Myocyte (in vitro differentiated cells): ENCODE data around the gene TARM1. TPM values are rescaled to one million over a fixed set of nuclear protein-coding genes. Genes with fewer than 3 reads are reported as not detected.

ENCODE experiments used
- DNase-seq: peaks from one replicate; pipeline ENCODE4 v3.0.0-alpha.2; 2012; ENCODE audit warnings: low read depth
- polyA plus RNA-seq: library from polyadenylated mRNA; unstranded; fragments of >200 nt; gene quantifications from one replicate; pipeline ENCODE4 v1.2.1, GENCODE V29; 2012; ENCODE audit warnings: missing spikeins
- total RNA-seq: library from RNA; depleted of rRNA; stranded (reverse); fragments of >200 nt; gene quantifications from 2 replicates; pipeline ENCODE4 v1.2.3, GENCODE V29; 2014

The TARM1 gene
- total RNA-seq, result not detected in 2 replicates
- not detected for polyA plus RNA-seq

DNA sequence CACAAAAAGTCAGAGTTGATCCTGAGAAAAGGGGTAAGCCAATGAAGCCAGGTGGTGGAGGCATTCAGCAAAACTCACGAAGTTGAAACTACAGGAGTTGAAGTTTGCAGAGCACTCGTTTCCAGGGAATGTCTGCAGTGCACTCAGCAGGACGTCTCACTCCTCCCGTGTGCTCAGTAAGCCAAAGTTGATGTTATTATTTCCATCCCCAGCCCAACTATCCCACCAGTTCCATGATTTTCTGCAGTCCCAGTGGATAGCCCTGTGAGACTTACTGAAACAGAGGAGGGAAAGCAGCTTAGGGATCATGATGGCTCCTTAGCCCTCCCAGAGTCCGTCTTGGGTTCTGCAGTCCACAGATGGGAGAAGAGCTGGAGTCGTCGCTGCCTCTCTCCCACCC is at the start of gene TARM1:
TSS of gene TARM1 (minus strand) at position 334 of the 400 bp plus-strand sequence. CDS start at position 309, 25 bp downstream.
- DNase-seq, result no peak

DNA sequence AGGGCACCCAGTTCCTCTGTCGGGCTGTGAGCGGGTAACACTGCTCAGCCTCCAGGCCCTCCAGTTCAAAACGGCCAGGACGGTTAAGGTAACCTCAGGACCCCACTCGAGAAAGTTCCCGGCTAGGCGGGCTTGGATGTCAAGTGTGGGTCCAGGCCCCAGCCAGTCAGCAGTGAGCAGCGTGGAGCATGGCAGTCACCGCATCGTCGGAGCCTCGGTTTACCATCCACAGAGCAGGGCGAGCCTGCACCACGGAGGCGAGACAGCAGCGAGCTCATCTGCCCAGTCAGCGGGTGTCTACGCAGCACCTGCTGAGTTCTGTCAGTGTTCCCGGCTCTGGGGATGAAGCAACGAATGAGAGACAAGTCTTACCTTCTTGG is 48.4 kb upstream of the TARM1 start:
- no peak for DNase-seq

DNA sequence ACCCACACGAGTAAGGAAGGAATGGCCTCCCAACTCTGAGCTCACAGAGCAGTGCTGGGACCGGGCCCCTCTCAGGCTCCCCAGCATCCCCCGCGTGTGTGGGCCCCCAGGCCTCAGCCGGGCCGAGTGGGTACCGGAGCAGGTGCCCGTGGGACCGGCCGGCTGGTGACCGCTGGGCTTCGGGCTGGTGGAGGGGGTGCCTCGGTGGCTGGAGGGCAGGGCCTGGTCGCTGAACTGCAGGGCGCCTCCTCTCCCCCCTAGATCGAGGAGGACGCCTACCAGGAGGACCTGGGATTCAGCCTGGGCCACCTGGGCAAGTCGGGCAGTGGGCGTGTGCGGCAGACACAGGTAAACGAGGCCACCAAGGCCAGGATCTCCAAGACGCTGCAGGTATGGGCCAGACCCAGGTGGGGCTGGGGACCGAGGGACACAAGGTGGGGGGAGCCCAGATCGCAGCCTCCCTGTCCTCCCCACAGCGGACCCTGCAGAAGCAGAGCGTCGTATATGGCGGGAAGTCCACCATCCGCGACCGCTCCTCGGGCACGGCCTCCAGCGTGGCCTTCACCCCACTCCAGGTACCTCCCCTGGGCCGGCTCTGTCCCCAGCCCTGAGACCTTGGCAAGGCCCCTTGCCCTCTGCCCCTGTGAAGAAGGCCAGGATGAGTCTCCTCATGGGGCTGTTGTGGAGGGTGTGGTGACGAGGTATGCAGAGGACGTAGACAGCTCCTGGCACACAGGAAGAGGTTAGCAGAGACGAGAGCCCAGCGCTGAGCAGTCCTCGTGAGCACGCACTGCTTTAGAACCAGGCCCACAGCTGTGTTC is 47.8 kb upstream of the TARM1 start:
- no peak for DNase-seq

DNA sequence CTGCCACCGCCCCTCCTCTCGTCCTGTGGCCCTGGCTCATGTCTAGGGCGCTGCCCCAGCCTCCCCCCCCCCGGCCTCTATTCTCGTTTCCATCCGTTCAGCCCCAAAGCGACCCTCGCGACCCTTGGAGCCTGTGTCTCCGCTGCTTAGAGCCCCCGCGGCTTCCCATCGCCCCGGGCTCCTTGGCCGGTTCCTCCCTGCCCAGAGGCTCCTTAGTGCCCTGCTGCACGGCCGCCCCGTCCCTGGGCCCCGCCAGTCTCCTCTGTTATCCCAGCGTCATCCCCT is 47.2 kb upstream of the TARM1 start:
- no peak for DNase-seq

DNA sequence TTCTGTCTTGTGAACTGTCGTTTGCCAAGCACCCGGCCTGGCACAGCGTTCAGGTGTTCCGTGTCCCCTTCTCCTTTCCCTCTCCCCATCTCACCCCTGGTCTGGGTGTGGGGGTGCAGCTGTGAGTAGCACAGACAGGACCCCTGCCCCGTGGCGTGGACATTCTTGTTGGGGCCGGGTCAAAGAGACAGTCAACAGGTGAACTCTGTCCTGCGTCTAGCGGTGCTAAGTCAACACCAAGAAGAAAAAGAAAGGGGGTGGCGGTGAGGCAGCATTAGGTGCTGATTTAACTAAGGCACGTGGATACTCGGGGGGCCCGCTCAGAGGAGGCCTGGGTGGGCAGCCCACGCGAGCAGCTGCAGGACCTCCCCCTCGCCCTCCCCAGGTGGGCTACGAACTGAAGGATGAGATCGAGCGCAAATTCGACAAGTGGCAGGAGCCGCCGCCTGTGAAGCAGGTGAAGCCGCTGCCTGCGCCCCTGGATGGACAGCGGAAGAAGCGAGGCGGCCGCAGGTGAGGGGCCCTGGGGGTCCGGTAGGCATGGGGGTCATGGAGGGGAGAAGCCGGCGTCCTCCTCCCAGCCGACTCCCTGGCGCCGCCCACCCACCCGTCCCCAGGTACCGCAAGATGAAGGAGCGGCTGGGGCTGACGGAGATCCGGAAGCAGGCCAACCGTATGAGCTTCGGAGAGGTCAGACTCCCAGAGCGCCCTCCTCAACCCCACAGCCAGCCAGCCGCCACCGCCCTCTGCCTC is 46.7 kb upstream of the TARM1 start:
- no peak for DNase-seq

DNA sequence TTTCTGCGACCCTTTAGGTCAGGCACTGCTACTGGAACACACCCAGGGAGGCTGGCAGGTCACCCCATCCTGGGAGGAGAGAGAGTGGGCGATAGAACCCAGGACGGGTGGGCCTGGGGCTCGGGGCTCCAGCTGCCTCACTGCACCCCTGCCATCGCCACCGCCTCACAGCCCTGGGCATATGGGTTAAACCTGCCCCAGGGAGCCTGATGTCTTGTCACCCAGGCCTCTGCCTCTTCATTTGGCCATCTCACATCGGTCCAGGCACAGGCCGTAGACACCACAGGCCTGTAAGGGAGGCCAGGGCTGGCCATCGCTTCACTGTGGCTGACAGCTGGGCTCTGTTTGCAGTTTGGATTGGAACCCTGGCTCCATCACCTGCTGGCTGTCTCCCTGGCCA is 44.5 kb upstream of the TARM1 start:
- no peak for DNase-seq

DNA sequence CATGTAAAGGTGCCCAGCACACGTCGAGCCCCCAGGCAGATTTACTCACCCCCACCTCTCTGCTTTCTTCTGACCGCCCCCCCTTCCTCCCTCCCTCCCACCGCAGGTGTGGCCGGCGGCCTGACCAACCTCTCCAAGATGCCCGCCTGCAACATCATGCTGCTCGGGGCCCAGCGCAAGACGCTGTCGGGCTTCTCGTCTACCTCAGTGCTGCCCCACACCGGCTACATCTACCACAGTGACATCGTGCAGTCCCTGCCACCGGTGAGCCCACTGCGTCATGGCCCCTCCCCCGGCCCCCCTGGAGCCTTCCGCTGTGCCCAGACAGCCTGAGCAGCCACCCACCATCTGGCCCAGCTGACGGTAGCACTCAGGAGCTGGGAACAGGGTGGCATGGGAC is 43.2 kb upstream of the TARM1 start:
- DNase-seq, result no peak

DNA sequence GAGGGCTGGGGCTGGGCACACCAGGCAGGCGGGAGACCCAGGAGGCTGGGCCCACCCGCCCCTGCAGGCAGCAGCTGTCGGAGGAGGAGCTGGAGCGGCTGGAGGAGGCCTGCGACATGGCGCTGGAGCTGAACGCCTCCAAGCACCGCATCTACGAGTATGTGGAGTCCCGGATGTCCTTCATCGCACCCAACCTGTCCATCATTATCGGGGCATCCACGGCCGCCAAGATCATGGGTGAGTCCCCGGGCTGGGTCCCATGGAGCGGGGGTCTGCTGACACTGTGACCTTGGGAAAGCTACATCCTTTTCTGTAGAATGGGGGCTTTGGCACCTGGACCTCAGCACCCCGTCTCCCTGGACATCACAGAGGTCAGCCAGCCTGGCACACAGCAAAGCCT is 42.5 kb upstream of the TARM1 start:
- no peak for DNase-seq

DNA sequence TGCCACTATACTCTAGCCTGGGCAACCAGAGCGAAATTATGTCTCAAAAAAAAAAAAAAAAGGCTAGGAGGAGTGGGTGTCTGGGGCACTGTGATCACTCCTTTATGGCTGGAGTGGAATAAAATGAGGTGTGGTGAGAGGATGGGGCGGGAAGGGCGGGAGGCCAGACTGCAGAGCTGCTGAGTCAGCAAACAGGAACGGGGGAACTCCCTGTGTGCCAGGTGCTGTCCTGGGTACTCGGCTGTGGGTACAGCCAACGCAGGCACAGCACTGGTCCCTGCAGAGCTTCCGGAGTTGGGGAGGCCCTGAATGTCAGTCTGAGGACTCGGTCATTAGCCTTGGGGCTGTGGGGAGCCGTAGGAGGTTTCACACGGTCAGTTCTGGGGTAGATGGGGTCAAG is 40.1 kb upstream of the TARM1 start:
- DNase-seq, result no peak

DNA sequence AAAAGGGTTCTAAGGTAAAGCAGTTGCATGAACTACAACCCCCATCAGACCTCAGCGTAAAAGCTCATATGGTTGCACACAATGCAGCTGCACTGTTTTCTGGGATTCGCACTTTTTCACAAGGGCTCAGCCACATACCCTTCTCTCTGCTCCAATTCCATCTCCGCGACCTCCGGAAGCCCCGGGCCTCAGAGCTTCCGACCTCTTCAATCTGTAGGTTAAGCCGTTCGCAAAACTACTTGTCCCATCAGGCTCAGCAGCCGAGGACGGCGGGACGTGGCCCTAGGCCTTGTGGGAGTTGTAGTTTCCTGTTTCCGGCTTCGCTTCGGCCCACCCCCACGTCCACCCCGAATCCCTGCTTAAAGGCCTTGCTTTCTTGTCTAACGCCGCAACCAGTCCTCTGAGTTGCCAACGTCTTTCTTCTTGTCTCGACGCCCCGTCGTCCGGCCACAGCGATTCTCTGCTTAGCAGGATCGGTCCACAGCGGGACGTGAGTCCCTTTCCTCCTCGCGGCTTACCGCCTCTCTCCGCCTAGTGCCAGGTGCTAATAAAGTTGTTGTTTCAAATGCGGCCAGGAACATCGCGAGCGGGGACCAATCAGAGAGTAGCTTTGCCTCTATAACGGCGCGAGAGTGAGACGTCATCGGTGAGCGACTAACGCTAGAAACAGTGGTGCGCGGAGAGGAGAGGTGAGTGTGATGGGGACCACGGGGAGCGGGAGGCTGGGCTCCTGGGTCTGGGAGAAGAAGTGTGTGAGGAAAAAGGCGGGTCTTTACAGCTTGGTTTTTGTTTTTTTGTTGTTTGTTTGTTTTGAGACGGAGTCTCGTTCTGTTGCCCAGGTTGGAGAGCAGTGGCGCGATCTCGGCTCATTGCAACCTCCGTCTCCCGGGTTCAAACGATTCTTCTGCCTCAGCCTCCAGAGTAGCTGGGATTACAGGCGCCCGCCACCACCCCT is 34.2 kb upstream of the TARM1 start, which contains the start of the genes PRPF31 and TFPT:
TSS of gene PRPF31 (plus strand) at position 646 of the 955 bp plus-strand sequence. CDS start 2,525 bp downstream, outside the sequence.
TSS of gene TFPT (minus strand) at position 549 of the 955 bp plus-strand sequence. CDS start at position 161, 388 bp downstream.
- peak; percentile 99 for DNase-seq

DNA sequence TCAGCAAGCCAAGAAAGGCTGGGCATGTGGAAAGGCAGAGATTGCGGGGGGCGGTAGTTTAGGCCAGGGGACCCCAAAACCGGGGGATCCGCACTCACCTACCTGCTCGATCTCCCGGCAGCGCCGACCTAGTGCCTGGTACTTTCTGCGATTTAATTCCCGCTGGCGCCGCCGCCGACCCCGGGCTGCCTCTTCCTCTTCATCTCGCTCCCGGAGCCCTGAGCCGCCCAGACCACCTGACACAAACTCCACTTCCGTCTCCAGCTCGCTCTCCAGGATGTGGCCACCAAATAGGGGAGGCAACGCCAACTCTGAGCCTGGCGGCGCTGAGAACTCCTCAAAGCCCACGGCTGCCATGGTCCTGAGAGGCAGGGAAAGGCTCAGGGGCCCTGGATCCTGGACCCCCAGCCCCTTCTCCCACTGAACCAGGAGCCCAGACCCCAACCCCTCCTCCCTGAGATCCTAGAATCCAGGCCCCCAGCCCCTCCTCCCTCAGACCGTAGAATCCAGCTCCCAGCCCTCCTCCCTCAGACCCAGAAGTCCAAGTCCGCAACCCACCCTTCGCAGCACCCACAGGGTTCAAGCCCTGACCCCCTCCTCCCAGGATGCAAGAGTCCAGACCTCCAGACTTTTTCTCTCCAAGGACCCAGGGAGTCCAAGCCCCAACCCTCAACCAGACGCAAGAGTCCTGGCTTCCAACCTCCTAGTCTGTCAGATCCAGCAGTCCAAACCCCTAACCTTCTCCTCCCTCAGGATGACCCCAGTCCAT is 33.4 kb upstream of the TARM1 start:
- peak; percentile 40 for DNase-seq

DNA sequence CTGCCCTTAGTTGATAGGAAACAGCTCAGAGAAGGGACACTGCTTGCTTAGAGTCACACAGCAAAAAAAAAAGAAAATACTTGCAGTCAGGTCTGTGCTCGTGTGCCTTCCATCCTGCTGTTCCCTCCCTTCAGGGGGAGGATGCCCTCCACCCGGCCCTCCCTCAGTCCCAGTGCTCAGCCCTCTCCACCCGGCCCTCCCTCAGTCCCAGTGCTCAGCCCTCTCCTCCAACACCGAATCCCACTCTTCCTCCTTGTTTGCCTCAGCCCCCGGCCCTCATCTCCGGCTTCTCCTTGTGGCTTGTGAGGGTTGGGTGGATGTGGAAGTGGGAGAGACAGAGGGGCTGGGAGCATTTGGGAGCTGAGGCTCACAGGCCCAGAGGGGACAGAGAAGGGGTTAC is 28.5 kb upstream of the TARM1 start:
- no peak for DNase-seq

DNA sequence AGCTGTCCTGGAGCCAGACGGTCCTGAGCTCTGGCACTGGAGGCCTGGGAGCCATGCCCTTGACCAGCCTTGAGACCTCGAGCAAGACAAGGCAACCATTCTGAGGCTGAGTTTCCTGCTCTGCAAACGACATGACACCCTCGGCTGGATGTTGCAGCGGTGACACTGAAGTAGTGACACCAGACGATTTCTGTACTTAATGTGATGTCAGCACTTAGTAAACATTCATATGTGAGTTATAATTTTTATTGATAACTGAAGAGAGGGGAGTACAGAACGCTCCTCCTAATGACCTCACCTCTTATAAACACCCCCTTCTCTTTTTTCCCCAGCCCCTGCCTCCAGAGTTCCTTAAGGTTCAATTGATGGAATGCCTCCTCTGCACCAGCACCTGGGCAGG is 27.3 kb upstream of the TARM1 start:
- DNase-seq, result no peak

DNA sequence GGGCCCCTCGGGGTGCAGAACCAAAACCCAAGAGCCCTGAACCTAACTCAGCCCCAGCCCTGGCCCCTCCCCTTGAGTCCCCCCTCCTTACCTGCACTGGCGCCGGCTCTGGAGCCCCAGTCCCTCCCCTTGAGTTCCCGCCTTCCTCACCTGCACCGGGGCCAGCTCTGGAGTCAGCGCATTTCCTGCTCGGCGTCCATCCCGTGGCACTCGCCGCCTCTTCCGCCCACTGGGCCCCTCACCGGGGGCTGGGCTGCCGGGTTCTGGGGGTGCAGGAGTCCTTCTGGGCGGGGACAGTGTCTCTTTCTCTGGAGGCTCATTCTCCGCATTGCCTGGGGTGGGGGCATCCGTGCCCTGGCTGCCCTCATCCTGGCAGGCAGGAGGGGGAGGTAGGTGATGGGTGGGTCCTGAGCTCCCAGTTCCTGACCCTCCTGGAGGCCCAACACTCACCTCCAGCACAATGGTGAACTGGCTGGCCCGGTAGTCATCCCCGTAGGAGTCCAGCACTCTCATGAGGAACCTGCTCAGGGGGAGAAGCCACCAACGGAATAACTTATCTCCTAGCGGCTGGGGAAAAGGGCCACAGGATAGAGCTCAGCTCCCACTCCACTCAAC is 26.8 kb upstream of the TARM1 start:
- DNase-seq, result no peak

DNA sequence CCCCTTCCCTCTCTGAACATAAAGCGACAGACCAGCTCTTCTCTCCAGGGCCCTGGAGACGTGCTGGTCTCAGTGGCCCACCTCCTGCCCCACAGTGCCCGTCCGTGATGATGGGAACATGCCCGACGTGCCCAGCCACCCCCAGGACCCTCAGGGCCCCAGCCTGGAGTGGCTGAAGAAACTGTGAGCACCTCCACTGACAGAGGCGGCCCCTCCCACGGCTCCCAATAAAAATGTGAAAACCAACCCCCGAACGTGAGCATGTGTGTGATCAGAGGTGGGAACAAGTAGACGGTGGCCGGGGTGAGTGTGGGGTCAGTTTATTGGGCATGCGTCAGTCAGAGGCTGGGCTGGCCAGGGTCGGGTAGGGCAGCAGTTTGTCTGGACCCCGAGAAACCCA is 25.6 kb upstream of the TARM1 start:
- DNase-seq, result no peak

DNA sequence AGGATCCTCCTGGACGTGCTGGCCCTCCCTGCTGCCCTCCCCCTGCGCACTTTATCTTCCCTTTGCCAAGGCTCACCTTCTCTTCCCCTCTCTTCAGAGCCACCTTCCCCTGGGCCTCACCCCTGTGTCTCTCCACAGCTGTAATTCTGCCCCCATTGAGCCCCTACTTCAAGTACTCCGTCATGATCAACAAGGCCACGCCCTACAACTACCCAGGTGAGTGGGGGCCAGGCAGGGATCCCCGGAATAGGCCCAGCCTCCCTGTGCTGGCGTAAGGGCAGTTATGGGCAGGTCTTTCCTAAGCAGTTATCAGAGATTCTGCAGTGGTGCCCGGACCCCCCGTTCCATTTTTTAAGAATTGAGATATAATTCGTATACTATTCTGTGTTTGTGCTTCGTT is 24.6 kb upstream of the TARM1 start:
- no peak for DNase-seq

DNA sequence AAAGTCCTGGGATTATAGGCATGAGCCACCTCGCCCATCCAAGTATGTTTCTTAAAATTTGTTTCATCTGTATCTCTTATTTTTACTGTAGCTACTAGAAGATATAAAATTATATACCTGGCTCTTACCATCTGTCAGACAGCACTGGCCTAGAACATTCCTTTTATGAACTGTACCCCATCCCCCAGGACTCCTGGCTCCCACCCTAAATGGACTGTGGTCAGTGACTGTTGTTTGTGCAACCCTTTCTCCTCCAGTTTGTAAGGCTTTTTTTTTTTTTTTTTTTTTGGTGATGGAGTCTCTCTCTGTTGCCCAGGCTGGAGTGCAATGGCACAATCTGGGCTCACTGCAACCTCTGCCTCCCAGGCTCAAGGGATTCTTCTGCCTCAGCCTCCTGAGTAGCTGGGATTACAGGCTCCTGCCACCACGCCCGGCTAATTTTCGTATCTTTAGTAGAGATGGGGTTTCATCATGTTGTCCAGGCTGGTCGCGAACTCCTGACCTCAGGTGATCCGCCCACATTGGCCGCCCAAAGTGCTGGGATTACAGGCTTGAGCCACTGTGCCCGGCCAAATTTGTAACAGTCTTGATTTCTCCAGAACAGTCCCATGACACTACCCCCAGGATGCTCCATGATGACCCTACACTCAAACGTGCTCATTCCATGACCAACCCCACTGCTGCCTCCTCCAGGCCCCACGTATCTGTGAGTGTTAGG is 24.0 kb upstream of the TARM1 start:
- DNase-seq, result no peak

DNA sequence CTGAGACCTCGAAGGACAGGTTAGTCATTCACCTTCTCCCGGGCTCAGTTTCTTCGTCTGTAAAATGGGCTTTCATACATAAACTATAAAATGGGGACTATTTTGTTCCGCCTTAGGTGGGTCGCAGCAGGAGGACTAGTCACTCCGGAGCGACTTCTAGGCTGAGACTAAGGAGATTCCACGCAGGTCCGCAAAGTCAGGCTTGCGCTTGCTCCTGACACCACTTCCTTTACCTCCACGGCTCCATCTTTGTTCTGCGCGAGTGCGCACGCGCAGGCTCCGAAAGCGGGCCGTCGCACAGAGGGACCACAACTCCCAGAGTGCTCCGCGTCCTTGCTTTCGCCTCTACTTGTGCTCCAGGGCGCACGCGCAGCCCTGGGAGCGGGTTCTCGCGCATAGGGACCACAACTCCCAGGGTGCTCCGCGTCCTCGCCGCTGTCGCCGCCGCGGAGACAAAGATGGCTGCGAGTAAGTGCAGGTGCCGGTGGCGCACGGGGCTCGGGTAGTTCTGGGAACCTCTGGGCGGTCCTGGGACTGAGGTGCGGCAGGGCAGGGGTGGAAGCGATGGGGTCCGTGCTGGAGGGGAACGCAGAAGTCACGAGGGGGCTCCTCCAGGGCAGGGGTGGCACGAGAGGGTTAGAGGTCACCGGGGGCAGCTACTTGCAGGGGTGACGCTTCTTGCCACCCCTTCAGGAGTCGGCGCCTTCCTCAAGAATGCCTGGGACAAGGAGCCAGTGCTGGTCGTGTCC is 21.4 kb upstream of the TARM1 start, which contains the start of gene NDUFA3:
TSS of gene NDUFA3 (plus strand) at position 435 of the 749 bp plus-strand sequence. CDS start at position 459, 24 bp downstream.
- DNase-seq, result peak; percentile 99

DNA sequence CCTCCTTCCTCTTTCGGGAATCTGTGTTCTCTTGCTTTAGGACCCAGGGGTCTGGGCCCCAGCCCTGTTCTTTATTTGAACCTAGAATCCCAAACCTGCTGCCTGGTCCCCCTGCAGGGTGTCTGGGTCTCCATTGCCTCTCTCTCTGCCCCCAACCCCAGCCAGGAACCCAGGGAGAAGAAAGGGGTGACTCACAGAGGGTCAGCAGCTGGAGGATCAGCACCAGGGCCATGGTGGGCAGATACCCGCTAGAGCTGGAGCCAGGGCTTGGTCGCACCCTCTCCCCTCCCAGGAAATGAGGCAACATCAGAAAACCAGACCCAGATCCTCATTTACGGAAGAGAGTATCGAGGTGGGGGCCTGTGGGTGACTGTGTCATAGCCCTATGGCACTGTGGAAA is 19.4 kb upstream of the TARM1 start, which contains the start of gene OSCAR:
TSS of gene OSCAR (minus strand) at position 243 of the 400 bp plus-strand sequence. CDS start at position 232, 11 bp downstream.
- no peak for DNase-seq
